ENCODE results near the gene OR10T2. TPM values are rescaled to one million over a fixed set of nuclear protein-coding genes. Genes with fewer than 3 reads are reported as not detected.

The OR10T2 gene
- total RNA-seq, 2 donors from 2014 or later = not detected

DNA sequence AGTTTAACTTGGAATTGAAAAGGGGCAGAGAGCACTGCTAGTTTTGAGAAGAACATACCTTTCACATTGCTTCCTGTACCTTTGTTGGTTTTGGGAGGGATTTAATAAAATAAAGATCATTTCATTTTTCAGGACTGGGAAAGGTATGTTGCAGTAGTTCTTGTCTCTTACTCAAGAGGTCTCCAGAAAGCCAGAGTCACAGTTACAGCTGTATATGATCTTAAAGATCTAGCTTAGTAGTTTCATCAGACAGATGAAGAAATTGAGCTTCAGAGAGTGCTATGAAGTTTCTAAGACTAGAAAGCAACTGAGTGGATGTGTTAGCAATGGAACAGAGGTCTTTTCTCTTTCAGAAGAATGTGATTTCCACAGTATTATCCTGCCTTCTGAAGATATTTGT, 25.8 kb upstream of the OR10T2 start:
- no peaks in the 10 kb centered on the region for H3K9me3 ChIP-seq
- no peak overlapping the region for H3K4me3 ChIP-seq
- H3K4me1 ChIP-seq (ENCODE audit: control insufficient read depth in 1 of 2, low read depth in 2 of 2) = no peaks in the 10 kb centered on the region
- no peaks in the 10 kb centered on the region for H3K36me3 ChIP-seq
- DNase-seq (ENCODE audit: low spot score) (no peak), ATAC-seq (ENCODE audit: insufficient number of reproducible peaks, low FRiP score, low read depth) (no peak)
- H3K27me3 ChIP-seq (replicated peaks; ENCODE audit: insufficient read depth) = no peaks in the 10 kb centered on the region
- no peak overlapping the region for H3K27ac ChIP-seq
- TF ChIP-seq, protein P1, sequence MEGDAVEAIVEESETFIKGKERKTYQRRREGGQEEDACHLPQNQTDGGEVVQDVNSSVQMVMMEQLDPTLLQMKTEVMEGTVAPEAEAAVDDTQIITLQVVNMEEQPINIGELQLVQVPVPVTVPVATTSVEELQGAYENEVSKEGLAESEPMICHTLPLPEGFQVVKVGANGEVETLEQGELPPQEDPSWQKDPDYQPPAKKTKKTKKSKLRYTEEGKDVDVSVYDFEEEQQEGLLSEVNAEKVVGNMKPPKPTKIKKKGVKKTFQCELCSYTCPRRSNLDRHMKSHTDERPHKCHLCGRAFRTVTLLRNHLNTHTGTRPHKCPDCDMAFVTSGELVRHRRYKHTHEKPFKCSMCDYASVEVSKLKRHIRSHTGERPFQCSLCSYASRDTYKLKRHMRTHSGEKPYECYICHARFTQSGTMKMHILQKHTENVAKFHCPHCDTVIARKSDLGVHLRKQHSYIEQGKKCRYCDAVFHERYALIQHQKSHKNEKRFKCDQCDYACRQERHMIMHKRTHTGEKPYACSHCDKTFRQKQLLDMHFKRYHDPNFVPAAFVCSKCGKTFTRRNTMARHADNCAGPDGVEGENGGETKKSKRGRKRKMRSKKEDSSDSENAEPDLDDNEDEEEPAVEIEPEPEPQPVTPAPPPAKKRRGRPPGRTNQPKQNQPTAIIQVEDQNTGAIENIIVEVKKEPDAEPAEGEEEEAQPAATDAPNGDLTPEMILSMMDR (IDR thresholded peaks at IDR 0.05) = no peak

DNA sequence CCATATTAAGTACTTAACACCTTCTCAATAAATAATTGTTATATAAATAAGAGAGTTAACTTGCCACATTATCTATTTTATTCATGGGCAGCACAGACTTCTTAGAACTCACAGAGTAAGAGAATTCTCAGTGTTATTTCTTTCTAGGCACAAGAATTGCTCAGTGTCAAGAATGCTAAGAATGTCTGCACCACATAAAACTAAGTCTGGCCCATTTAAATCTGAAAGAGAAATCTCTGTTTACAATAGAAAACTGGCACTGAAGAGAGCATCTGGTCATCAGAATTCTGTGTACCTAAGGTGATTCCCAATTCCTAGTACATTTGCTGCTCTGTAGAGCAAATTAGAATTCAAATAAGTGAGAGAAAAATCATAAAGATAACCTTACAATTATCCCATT, 22.9 kb upstream of the OR10T2 start:
- no peaks in the 10 kb centered on the region for H3K36me3 ChIP-seq
- no peaks in the 10 kb centered on the region for H3K4me1 ChIP-seq (ENCODE audit: control insufficient read depth in 1 of 2, low read depth in 2 of 2)
- TF ChIP-seq, protein P1 (IDR thresholded peaks at IDR 0.05) = no peak
- ATAC-seq (ENCODE audit: insufficient number of reproducible peaks, low FRiP score, low read depth) (no peak), DNase-seq (ENCODE audit: low spot score) (no peak)
- no peaks in the 10 kb centered on the region for H3K27me3 ChIP-seq (replicated peaks; ENCODE audit: insufficient read depth)
- H3K9me3 ChIP-seq = no peaks in the 10 kb centered on the region
- H3K27ac ChIP-seq = no peak overlapping the region
- H3K4me3 ChIP-seq = no peak overlapping the region

DNA sequence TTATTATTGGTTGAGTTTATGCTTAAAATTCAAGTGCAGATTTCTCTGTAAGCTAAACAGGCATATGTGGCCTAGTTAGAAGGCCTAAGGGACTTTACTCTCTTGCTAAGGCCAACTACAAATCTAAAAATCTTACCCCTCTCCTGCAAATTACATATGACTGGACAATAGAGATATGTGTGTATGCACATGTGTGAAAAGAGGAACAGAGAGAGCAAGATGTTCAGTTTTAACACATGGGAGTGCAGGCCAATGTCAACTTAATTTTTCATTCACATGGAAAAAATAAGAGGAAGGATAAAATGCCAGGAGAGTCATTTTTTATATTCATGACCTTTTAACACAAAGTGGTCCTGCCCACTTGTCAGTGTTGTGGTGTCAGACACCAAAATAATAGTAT, 18.3 kb upstream of the OR10T2 start:
- no peak for DNase-seq (ENCODE audit: low spot score)
- Histone ChIP-seq H3K4me1 (ENCODE audit: control insufficient read depth in 1 of 2, low read depth in 2 of 2) (no peaks in the 10 kb centered on the region), H3K4me3 (no peak overlapping the region), H3K9me3 (no peaks in the 10 kb centered on the region), H3K27me3 (replicated peaks; ENCODE audit: insufficient read depth) (no peaks in the 10 kb centered on the region), H3K27ac (no peak overlapping the region), H3K36me3 (no peaks in the 10 kb centered on the region)
- ATAC-seq (ENCODE audit: insufficient number of reproducible peaks, low FRiP score, low read depth) = no peak
- TF ChIP-seq, protein P1 (IDR thresholded peaks at IDR 0.05) = no peak

DNA sequence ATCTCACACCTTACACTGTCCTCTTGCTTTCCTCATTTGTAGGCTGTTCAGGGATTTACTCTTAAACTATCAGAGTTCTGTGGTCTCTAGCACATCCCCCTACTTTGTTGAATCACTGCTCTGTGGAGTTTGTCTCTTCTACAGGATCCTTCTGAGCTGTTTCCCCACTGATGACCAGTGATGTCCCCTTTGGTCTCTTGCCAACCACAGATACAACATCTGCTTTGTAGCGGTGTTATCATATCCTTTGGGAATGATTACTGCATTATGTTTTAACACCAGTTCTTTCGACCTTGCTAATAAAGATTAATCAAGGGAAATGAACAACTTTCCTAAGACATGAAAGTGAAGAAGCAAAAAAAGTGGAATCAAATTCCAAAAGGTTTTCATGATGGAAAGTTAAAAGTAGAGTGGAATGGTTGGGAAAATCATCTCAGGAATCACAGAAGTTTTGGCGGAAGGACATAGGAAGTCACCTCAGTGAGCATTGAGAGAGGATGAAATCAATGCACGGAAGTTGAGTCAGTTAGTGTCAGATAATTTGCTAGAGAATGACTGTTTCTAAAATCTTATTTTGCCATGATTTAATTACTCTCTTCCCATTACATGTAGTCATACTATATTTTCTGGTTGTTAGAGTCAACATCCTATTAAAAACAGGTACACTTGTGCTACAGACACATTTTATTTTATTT, 15.5 kb upstream of the OR10T2 start:
- no peak for ATAC-seq (ENCODE audit: insufficient number of reproducible peaks, low FRiP score, low read depth)
- Histone ChIP-seq H3K4me1 (ENCODE audit: control insufficient read depth in 1 of 2, low read depth in 2 of 2) (no peaks in the 10 kb centered on the region), H3K9me3 (no peaks in the 10 kb centered on the region), H3K36me3 (no peaks in the 10 kb centered on the region), H3K27me3 (replicated peaks; ENCODE audit: insufficient read depth) (no peaks in the 10 kb centered on the region), H3K4me3 (no peak overlapping the region), H3K27ac (no peak overlapping the region)
- TF ChIP-seq, protein P1 (IDR thresholded peaks at IDR 0.05) = no peak
- no peak for DNase-seq (ENCODE audit: low spot score)

DNA sequence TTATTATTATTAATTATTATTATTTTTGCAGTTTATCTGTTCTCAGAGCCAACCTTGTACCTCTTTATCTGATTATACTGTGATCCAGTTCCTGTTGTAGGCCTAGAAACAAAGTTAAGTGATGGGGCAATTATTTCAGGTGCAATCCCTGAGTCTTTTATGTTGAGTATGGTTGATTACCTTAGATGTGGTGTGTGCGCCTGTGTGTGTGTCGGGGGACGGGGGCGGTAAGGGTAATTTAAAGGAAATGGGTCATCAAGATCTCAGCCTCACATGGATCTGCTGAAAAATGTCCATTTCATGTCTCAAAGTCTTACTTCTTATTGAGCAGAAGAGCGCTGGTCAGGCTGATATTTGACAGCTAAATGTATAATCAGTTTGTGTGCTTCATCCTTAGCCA, 7.8 kb upstream of the OR10T2 start:
- Histone ChIP-seq H3K4me3 (no peak overlapping the region), H3K9me3 (no peaks in the 10 kb centered on the region), H3K36me3 (no peaks in the 10 kb centered on the region), H3K27ac (no peak overlapping the region), H3K27me3 (replicated peaks; ENCODE audit: insufficient read depth) (no peaks in the 10 kb centered on the region), H3K4me1 (ENCODE audit: control insufficient read depth in 1 of 2, low read depth in 2 of 2) (no peaks in the 10 kb centered on the region)
- ATAC-seq (ENCODE audit: insufficient number of reproducible peaks, low FRiP score, low read depth) (no peak), DNase-seq (ENCODE audit: low spot score) (no peak)
- TF ChIP-seq, protein P1 (IDR thresholded peaks at IDR 0.05) = no peak
